ENCODE data around the gene LRP1B. TPM values are rescaled to one million over a fixed set of nuclear protein-coding genes. Genes with fewer than 3 reads are reported as not detected.
"Not testable (repeated sequence)": the region's sequence is repeated elsewhere in the genome, so short reads cannot be mapped to it uniquely, and the experiment has no call there.

LRP1B gene
- total RNA-seq, 4 donors from 2014 or later = 3.6 to 10.1 (median 6.1) TPM

- ATAC-seq (ENCODE audit: low FRiP score) (no peak), DNase-seq (ENCODE audit: low spot score) (no peak)
- TF ChIP-seq CTCF (IDR thresholded peaks at IDR 0.05) = no peak
Measured at GRCh38 chr2:140422759-140423158, 1708.1 kb downstream of the LRP1B start.

- no peak for ATAC-seq (ENCODE audit: low FRiP score)
- no peak for DNase-seq (ENCODE audit: low spot score)
- TF ChIP-seq CTCF (IDR thresholded peaks at IDR 0.05) = no peak
Measured at GRCh38 chr2:140417504-140417903, 1713.3 kb downstream of the LRP1B start.

GRCh38 chr2:140416577-140416976 is 1714.2 kb downstream of the LRP1B start:
- ATAC-seq (ENCODE audit: low FRiP score) = no peak
- no peak for TF ChIP-seq CTCF (IDR thresholded peaks at IDR 0.05)
- DNase-seq (ENCODE audit: low spot score) = no peak

GRCh38 chr2:140415035-140415434 is 1715.8 kb downstream of the LRP1B start:
- not testable (repeated sequence) for ATAC-seq (ENCODE audit: low FRiP score); DNase-seq (ENCODE audit: low spot score)

GRCh38 chr2:140410695-140411094 is 1720.1 kb downstream of the LRP1B start:
- ATAC-seq (ENCODE audit: low FRiP score) (no peak), DNase-seq (ENCODE audit: low spot score) (no peak)
- TF ChIP-seq CTCF (IDR thresholded peaks at IDR 0.05) = no peak

- TF ChIP-seq CTCF (IDR thresholded peaks at IDR 0.05) = no peak
- DNase-seq (ENCODE audit: low spot score) (no peak), ATAC-seq (ENCODE audit: low FRiP score) (no peak)
Measured at GRCh38 chr2:140401056-140401455, 1729.8 kb downstream of the LRP1B start.

GRCh38 chr2:140392824-140393223 is 1738.0 kb downstream of the LRP1B start:
- TF ChIP-seq CTCF (IDR thresholded peaks at IDR 0.05) = no peak
- no peak for ATAC-seq (ENCODE audit: low FRiP score)
- DNase-seq (ENCODE audit: low spot score) = no peak

GRCh38 chr2:140384946-140385345 is 1745.9 kb downstream of the LRP1B start:
- ATAC-seq (ENCODE audit: low FRiP score) (no peak), DNase-seq (ENCODE audit: low spot score) (no peak)
- TF ChIP-seq CTCF (IDR thresholded peaks at IDR 0.05) = no peak

Measured in omental fat pad (tissue), 4 donors.